HepG2 (cell line): ENCODE results near the gene GPS1. TPM values are rescaled to one million over a fixed set of nuclear protein-coding genes. Genes with fewer than 3 reads are reported as not detected.

ENCODE experiments used
- ATAC-seq: fragments of 200-7000 bp; cut with Tn5 transposase; 3 replicates; pipeline ENCODE4 v1.9.1; 2020; ENCODE audit warnings: mild to moderate bottlenecking, moderate library complexity
- BruUV-seq: library from RNA; stranded (reverse); fragments of 400-500 nt; replicated peaks from 2 replicates; lab custom pipeline; 2021; lab: Mats Ljungman, UMichigan
- CTCF ChIA-PET: fragments of 300-600 bp; formaldehyde crosslinking; extraction: SDS; loops from one replicate; lab custom pipeline; 2021; ENCODE audit warnings: low total read pairs, inconsistent platforms, low intra/inter-chr PET ratio; lab: Yijun Ruan, JAX
- POLR2A ChIA-PET: fragments of 350-600 bp; sonication (Branson Sonifier 250); formaldehyde crosslinking; loops from one replicate; lab custom pipeline; 2020; ENCODE audit warnings: antibody characterized with exemption, inconsistent platforms; lab: Yijun Ruan, JAX
- DNase-seq: peaks from one replicate; pipeline ENCODE4 v3.0.0-alpha.2; 2015; ENCODE audit warnings: low spot score
- FAIRE-seq: peaks from 3 replicates; lab custom pipeline; 2011; peaks lifted over from hg19 to GRCh38; lab: Jason Lieb, UNC
- H2AFZ ChIP-seq: one replicate; pipeline ENCODE4 v1.6.1; 2011; ENCODE audit warnings: low read length, inconsistent platforms
- H3K27ac ChIP-seq: fragments of 300-600 bp; 3 replicates; pipeline ENCODE4 v1.8.0; 2011; ENCODE audit warnings: mixed run types, mild to moderate bottlenecking, mixed read lengths, low read length, inconsistent platforms; ENCODE audit not compliant: insufficient read depth; ENCODE audit errors: extremely low read length
- H3K27me3 ChIP-seq, 2 experiments: fragments of 200-600 bp in 1 of 2; 2 replicates in 1 of 2; 3 replicates in 1 of 2; pipeline versions ENCODE4 v1.6.0 to v1.8.0; 2011; ENCODE audit warnings: low read length in 2 of 2, mild to moderate bottlenecking in 2 of 2, moderate library complexity in 2 of 2, inconsistent platforms in 1 of 2; ENCODE audit not compliant: insufficient read depth in 2 of 2, control insufficient read depth in 1 of 2
- H3K36me3 ChIP-seq, 2 experiments: fragments of 200-600 bp in 1 of 2; replicated peaks in 1 of 2; 2 replicates in 1 of 2; 3 replicates in 1 of 2; pipeline versions ENCODE4 v1.5.1 to v1.8.0; 2011; ENCODE audit warnings: low read length in 2 of 2, inconsistent platforms in 1 of 2; ENCODE audit not compliant: insufficient read depth in 2 of 2, control insufficient read depth in 1 of 2
- H3K4me1 ChIP-seq: 2 replicates; pipeline ENCODE4 v1.5.1; 2012; ENCODE audit warnings: low read length, inconsistent platforms; ENCODE audit not compliant: insufficient read depth
- H3K4me2 ChIP-seq: 2 replicates; pipeline ENCODE4 v1.6.0; 2011; ENCODE audit warnings: low read depth, low read length, inconsistent platforms
- H3K4me3 ChIP-seq, 3 experiments: fragments of 200-600 bp in 1 of 3; sonication (generic), shearing (Covaris generic) in 1 of 3; replicated peaks in 1 of 3; 2 replicates each; pipeline ENCODE4 v1.5.1; 2011 to 2016; ENCODE audit warnings: low read length in 3 of 3, inconsistent platforms in 2 of 3, low read depth in 2 of 3, mild to moderate bottlenecking in 2 of 3, control low read depth in 1 of 3, mixed read lengths in 1 of 3; ENCODE audit not compliant: insufficient read depth in 1 of 3
- H3K79me2 ChIP-seq: one replicate; pipeline ENCODE4 v1.6.1; 2011; ENCODE audit warnings: low read length, inconsistent platforms; ENCODE audit not compliant: insufficient read depth
- H3K9ac ChIP-seq: 2 replicates; pipeline ENCODE4 v1.6.0; 2011; ENCODE audit warnings: mild to moderate bottlenecking, low read depth, low read length, inconsistent platforms; ENCODE audit not compliant: insufficient read depth
- H3K9me3 ChIP-seq: 2 replicates; pipeline ENCODE4 v1.5.1; 2012; ENCODE audit warnings: mild to moderate bottlenecking, low read length
- H4K20me1 ChIP-seq: 2 replicates; pipeline ENCODE4 v1.6.0; 2011; ENCODE audit warnings: inconsistent platforms, mild to moderate bottlenecking, low read length, moderate library complexity; ENCODE audit not compliant: insufficient read depth
- GATAD2A ChIP-seq: IDR thresholded peaks from 2 replicates; pipeline ENCODE4 v1.6.1; 2016
- HNRNPL ChIP-seq: fragments of 200-400 bp; formaldehyde crosslinking; IDR thresholded peaks from 2 replicates; pipeline ENCODE4 v1.6.1; 2017; ENCODE audit warnings: mild to moderate bottlenecking, low read depth, low read length
- IKZF4 ChIP-seq: sonication (generic); formaldehyde crosslinking; IDR thresholded peaks from 2 replicates; pipeline ENCODE4 v1.5.1; 2020; ENCODE audit warnings: borderline replicate concordance, mild to moderate bottlenecking, low read depth, missing genetic modification reagents; ENCODE audit errors: not compliant biosample characterization
- MBD4 ChIP-seq: IDR thresholded peaks from 2 replicates; pipeline ENCODE4 v1.6.1; 2012; ENCODE audit warnings: low read length, inconsistent platforms, borderline replicate concordance
- MLLT10 ChIP-seq: sonication (generic); formaldehyde crosslinking; IDR thresholded peaks from 2 replicates; pipeline ENCODE4 v1.4.0; 2020; ENCODE audit warnings: missing genetic modification reagents
- RBFOX2 ChIP-seq: fragments of 200-400 bp; formaldehyde crosslinking; IDR thresholded peaks from 2 replicates; pipeline ENCODE4 v1.6.1; 2017; ENCODE audit warnings: low read depth, mild to moderate bottlenecking, low read length
- SNRNP70 ChIP-seq: fragments of 200-400 bp; formaldehyde crosslinking; IDR thresholded peaks from 2 replicates; pipeline ENCODE4 v1.6.1; 2017; ENCODE audit warnings: mild to moderate bottlenecking, low read depth, low read length, moderate library complexity
- TCF7L2 ChIP-seq: IDR thresholded peaks from 2 replicates; pipeline ENCODE4 v1.6.1; 2011; ENCODE audit warnings: mild to moderate bottlenecking, low read depth, low read length, moderate library complexity
- ZBTB7B ChIP-seq: sonication (generic); formaldehyde crosslinking; IDR thresholded peaks from 2 replicates; pipeline ENCODE4 v1.4.0; 2020; ENCODE audit warnings: missing genetic modification reagents
- WGBS: methylation state at CpG from one replicate; pipeline ENCODE4 v1.1.6; 2017; ENCODE audit warnings: low lambda C conversion rate; 5-methylcytosine and 5-hydroxymethylcytosine counted together
- in situ Hi-C: cut with HindIII; loops from 2 replicates; pipeline ENCODE4 v1.10.0; 2017; ENCODE audit warnings: low pct_unique_long_range_greater_than_20kb; ENCODE audit not compliant: extremely low pct_ligation_motif_present
- intact Hi-C: fragments of 100-400 bp; cut with micrococcal nuclease; formaldehyde crosslinking; loops from one replicate; pipeline ENCODE4 v1.10.0; 2022; ENCODE audit not compliant: unreplicated experiment
- polyA plus RNA-seq, 8 experiments: library from polyadenylated mRNA; depleted of rRNA in 3 of 8; stranded (reverse) in 7 of 8; unstranded in 1 of 8; fragments of >200 nt; fragmentation: Illumina TruSeq in 4 of 8; extraction: Trizol in 4 of 8; gene quantifications; 2 replicates each; pipeline versions ENCODE4 v1.2.1 to v1.2.3, GENCODE V29; 2011 to 2016; ENCODE audit warnings: low read depth in 4 of 8, missing spikeins in 1 of 8, mixed read lengths in 1 of 8; ENCODE audit not compliant: insufficient read depth in 1 of 8
- total RNA-seq, 5 experiments: library from RNA; depleted of rRNA; stranded (reverse); fragments of >200 nt; fragmentation: Illumina TruSeq; extraction: Trizol; gene quantifications; 2 replicates each; pipeline ENCODE4 v1.2.3, GENCODE V29; 2016; ENCODE audit warnings: low read depth in 1 of 5
- TF ChIP-seq, protein P1 (sequence below): sonication (generic); formaldehyde crosslinking; conservative IDR thresholded peaks from 2 replicates; pipeline ENCODE4 v1.5.0; 2020; ENCODE audit warnings: missing genetic modification reagents
- TF ChIP-seq, protein P2 (sequence below): sonication (generic); formaldehyde crosslinking; IDR thresholded peaks from 2 replicates; pipeline ENCODE4 v1.4.0; 2020; ENCODE audit warnings: missing genetic modification reagents

Gene GPS1
- total and polyA plus RNA-seq, 2 of the 13 experiments (the other 11 are each of a cell fraction or from before 2014, with no cell fraction given), result 124 to 128 TPM

DNA sequence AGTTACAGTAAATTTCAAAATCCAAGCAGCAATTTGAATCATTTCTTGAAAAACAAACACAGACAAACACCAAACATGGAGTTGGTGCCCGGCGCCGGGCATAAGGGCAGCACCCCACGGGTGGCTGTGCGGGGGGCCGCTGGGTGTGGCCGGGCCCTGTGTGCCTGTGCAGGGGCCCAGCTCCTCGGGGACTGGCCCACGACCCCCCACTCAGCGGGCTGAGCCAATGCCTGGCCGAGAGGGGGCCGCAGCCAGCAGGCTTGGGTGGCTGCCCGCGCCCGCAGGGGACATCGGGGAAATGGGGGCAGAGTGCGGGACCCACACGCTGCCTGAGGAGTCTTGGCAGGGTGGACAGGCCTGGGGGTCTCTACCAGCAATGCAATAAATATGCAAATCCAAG is 26.7 kb downstream of the GPS1 start:
- CTCF ChIA-PET, result interaction anchor here (0.6 kb wide), 1 partner anchor 48 kb away, joined by 3 read pairs; no protein-coding TSS in a partner anchor
- no peak overlapping the region for H3K4me3 ChIP-seq
- WGBS, result 98% methylated on average over 11 of the region's 18 CpGs
- BruUV-seq, result no TSS peak
- DNase-seq, result no peak
- intact Hi-C loops, result no loop called here
- H3K9ac ChIP-seq, result no peak overlapping the region
- no peak for FAIRE-seq
- H4K20me1 ChIP-seq, result peaks cover 38% of the 10 kb centered on the region
- H3K27me3 ChIP-seq, result no peaks in the 10 kb centered on the region
- in situ Hi-C loops, result no loop called here
- H3K36me3 ChIP-seq, result peaks cover 39 to 49% of the 10 kb centered on the region in 2 experiments
- no peak overlapping the region for H3K4me2 ChIP-seq
- no peak for ATAC-seq
- TF ChIP-seq, protein P1, sequence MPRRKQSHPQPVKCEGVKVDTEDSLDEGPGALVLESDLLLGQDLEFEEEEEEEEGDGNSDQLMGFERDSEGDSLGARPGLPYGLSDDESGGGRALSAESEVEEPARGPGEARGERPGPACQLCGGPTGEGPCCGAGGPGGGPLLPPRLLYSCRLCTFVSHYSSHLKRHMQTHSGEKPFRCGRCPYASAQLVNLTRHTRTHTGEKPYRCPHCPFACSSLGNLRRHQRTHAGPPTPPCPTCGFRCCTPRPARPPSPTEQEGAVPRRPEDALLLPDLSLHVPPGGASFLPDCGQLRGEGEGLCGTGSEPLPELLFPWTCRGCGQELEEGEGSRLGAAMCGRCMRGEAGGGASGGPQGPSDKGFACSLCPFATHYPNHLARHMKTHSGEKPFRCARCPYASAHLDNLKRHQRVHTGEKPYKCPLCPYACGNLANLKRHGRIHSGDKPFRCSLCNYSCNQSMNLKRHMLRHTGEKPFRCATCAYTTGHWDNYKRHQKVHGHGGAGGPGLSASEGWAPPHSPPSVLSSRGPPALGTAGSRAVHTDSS, result no peak
- TF ChIP-seq TCF7L2 (no peak), RBFOX2 (peak; percentile 57; the same call in 1 of the 2 replicates), SNRNP70 (no peak), MBD4 (no peak), IKZF4 (CRISPR knock-in tag) (no peak), ZBTB7B (CRISPR knock-in tag) (0 out of 2 replicates have a peak, but pooled peaks have one; percentile 9), MLLT10 (CRISPR knock-in tag) (no peak), HNRNPL (no peak; the same call in 1 of the 2 replicates), GATAD2A (CRISPR knock-in tag) (no peak)
- TF ChIP-seq, protein P2, sequence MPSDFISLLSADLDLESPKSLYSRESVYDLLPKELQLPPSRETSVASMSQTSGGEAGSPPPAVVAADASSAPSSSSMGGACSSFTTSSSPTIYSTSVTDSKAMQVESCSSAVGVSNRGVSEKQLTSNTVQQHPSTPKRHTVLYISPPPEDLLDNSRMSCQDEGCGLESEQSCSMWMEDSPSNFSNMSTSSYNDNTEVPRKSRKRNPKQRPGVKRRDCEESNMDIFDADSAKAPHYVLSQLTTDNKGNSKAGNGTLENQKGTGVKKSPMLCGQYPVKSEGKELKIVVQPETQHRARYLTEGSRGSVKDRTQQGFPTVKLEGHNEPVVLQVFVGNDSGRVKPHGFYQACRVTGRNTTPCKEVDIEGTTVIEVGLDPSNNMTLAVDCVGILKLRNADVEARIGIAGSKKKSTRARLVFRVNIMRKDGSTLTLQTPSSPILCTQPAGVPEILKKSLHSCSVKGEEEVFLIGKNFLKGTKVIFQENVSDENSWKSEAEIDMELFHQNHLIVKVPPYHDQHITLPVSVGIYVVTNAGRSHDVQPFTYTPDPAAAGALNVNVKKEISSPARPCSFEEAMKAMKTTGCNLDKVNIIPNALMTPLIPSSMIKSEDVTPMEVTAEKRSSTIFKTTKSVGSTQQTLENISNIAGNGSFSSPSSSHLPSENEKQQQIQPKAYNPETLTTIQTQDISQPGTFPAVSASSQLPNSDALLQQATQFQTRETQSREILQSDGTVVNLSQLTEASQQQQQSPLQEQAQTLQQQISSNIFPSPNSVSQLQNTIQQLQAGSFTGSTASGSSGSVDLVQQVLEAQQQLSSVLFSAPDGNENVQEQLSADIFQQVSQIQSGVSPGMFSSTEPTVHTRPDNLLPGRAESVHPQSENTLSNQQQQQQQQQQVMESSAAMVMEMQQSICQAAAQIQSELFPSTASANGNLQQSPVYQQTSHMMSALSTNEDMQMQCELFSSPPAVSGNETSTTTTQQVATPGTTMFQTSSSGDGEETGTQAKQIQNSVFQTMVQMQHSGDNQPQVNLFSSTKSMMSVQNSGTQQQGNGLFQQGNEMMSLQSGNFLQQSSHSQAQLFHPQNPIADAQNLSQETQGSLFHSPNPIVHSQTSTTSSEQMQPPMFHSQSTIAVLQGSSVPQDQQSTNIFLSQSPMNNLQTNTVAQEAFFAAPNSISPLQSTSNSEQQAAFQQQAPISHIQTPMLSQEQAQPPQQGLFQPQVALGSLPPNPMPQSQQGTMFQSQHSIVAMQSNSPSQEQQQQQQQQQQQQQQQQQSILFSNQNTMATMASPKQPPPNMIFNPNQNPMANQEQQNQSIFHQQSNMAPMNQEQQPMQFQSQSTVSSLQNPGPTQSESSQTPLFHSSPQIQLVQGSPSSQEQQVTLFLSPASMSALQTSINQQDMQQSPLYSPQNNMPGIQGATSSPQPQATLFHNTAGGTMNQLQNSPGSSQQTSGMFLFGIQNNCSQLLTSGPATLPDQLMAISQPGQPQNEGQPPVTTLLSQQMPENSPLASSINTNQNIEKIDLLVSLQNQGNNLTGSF, result no peak
- TF ChIP-seq, all 625 proteins: peak for 2
- H3K27ac ChIP-seq, result no peak overlapping the region
- no peaks in the 10 kb centered on the region for H3K9me3 ChIP-seq
- POLR2A ChIA-PET, result interaction anchor here (1.4 to 1.9 kb wide), 2 partner anchors 13 to 17 kb away, joined by 4 to 6 read pairs; partner anchors contain the start of gene DUS1L
- H3K79me2 ChIP-seq, result no peaks in the 10 kb centered on the region
- no peak overlapping the region for H2AFZ ChIP-seq
- peaks cover 12% of the 10 kb centered on the region for H3K4me1 ChIP-seq
